GM18861 (cell line): ENCODE data around the gene FSIP1.

Source experiments
- ATAC-seq: cut with Tn5 transposase; IDR thresholded peaks from one replicate; pipeline ENCODE4 v1.9.1; 2021; ENCODE audit not compliant: unreplicated experiment

Gene FSIP1

DNA sequence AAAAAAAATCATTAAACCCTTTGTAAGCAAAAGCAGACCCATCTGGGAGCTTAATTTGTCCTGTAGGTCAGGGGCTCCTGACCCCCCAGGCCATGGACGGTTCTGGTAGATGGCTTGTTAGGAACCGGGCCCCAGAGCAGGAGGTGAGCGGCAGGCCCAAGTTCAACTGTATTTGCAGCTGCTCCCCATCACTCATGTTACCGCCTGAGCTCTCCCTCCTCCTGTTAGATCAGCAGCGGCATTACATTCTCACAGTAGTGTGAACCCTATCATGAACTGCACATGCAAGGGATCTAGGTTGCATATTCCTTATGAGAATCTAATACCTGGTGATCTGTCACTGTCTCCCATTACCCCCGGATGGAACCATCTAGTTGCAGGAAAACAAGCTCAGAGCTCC lies 60.7 kb downstream of the FSIP1 start:
- no peak for ATAC-seq

DNA sequence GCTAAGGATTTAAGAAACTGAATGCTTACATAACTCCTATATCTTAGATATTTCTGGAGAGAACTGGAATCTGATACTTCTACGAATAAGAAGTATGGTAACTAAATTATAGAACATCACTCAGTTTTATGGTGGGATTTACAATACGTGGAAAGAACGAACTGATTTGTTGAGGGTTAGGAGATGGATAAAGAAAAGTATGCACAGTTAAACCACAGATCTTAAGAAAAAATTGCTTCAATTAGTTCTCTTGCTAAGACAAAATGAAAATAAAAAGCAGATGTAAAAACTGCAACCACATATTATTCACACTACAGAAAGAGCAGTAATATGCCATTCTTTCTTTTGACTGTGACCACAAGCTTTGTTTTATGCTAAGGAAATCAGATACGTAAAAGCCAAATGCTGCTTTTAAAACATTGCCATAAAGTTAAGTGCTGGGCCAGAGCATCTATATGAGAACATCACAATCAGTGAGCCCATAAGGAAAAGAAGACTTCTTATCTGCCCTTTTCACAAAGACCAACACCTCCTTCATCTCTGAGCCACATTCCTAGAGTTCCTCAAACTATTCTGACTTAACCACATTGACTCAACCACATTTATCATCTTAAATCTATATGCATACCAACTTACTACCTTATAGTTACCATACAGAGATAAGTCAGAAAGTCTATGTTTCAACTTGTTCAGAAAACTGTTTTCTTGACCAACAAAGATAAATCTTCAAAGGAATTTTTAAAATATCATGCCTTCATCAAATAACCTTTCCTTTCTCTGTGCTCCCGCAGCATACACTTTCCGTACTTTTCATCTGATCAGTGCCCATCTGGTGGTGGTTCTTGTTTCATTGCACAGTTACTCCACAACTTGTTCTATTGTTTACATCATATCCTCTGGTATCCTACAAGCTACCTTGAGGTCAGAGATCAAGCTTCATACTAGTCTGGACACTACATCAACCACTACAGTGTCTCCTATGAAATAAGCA lies 61.7 kb downstream of the FSIP1 start:
- ATAC-seq: no peak

DNA sequence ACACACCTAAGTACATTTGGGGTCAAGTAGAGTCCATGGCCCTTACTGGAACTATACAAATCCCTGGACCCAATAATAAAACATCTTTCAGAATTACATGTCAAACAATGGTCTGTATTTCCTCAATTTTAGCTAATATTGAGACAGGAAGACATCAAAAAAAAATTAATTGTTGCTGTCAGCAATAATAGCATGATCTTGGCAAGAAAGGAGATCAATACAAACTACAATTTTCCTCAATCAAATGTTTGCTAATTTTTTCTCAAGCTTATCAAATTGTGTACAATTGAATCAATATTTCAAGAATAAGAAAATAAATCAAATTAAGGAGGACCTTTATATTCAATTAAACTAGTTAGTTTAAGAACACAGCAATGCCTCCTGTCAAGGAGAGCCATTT lies 62.6 kb downstream of the FSIP1 start:
- no peak for ATAC-seq

DNA sequence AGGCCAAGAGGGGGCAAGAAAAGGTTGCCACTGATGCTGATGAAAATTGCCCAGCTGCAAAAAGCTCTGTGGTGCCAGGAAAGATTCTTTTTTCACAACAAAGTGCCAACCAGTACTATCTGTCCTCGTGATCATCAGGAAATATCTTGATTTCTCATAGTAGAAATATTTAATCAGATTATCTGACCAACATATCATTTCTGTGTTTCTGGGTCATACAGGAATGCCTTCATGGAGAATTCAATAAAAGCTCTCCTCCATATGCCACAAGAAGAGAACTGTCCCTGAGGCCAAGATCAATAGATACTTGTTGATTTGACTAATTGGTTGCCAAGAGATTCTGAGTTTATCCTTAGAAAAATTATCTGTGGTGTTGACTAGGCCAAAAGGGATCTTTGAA lies 63.5 kb downstream of the FSIP1 start:
- ATAC-seq: no peak

DNA sequence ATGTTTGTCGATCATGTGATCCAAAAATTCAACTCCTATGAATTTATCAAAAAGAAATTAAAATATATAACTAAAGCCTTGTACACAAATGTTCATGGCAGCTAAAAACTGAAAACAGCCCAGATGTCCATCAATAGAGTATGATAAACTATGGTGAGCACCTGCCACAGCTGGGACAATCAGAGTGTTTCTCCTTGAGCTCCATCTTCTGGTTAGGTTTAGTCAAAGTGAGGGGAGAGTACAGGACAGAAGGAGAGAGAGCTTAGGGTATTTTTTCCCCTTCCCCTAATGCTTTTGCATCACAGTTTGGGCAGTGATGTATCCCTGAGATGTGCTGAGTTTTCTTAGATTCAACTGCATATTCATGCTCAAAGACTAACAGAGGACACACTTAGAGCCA lies 65.5 kb downstream of the FSIP1 start:
- no peak for ATAC-seq

DNA sequence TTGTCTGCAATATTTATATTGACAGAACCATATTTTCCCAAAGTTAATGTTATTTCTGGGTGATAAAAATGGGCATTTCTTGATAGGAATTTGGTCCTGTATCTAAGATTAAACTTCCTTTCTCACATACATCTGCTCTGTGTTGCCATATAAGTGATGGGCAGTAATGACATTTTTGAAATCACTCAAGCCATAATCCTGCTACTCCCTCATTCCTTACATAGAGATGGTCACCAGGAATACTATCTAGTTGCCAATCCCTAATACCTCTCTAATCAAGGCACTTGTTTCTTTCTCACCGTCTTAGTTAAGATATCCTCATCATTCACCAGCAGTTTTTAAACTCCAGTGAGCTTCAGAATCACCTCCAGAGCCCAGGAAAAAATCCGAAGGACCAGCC lies 68.4 kb downstream of the FSIP1 start:
- ATAC-seq: no peak

DNA sequence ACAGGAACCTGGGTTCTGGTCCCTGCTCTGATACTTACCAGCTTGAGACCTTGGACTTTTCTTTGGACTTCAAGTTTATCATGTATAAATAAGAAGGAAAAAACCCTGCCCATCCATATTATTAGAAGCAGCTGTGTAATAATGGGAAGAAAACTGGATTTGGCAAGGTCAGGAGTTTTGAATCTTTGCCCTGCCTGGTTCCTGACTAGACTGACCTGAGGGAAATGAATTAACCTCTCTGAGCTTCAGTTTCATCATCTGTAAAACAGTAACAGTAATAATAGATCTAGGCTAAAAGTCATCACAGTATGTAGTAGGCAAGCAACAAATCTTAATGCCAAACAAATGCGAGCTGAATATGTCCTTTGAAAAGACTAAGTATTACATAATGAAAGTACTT lies 68.8 kb downstream of the FSIP1 start:
- ATAC-seq: no peak

DNA sequence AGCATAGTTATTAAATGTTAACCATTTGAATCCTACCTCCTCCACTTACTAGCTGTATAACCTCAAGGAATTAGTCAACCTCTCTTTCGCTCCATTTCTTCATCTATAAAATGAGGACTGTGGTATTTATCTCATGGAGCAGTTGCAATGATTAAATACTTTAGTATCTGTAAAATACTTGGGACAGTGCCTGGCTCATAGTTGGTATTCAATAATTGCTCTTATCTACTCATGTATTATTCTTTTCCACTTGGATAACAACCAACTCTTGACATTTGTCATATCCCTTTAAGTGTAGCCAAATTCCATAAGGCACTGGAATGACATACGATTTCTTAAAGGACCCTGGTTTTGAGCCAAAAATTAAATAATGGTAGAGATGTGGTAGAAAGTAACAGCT lies 72.0 kb downstream of the FSIP1 start:
- no peak for ATAC-seq

DNA sequence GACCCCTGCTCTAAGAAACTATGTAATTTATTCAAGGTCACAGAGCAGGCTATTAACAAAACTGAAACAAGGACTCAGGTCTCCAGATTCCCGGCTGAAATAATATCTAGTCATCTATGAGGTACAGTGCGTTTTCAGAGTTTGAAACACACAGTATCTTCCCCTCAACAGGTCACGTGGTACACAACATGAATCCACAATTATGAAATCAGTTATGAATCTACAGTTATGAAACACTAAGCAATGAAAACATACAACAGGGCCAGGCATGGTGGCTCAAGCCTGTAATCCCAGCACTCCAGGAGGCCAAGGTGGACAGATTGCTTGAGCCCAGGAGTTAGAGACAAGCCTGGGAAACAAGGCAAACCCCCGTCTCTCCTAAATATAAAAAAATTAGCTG lies 72.7 kb downstream of the FSIP1 start:
- ATAC-seq: no peak

DNA sequence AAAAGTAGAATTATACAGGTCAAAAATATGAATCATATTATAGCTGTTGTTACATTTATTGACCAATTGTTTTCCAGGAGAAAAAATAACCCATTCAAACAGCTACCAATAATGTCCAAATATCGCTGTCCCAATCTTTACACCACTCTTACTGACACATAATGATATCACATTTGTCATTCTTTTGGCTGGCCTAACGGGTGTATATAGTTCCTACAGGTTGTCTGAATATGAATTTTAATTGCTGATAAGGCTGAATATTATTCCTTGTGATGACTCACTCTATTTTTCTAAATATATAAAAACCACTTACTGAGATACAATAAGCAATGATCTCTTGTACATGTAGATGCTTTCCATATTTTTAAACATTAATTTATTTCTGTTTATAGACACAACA lies 76.4 kb downstream of the FSIP1 start:
- ATAC-seq: no peak

DNA sequence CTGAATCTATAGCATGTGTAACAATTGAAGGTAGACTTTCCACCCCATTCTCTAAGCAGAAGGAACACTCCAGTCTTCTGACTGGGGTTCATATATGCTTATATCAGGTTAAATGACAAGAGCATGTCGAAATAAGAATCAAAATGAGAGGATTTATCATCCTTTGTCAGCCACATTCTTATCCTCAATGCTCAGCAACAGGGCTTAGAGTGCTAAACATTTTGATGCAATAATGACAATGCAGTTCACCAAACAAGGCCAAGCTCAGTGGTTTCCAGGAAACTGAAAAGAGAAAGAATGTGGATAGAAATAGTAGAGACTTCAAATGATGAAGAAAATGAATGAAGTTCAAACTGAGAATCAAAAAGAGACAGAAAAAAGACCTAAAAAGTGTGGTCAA lies 78.0 kb downstream of the FSIP1 start:
- ATAC-seq: no peak

DNA sequence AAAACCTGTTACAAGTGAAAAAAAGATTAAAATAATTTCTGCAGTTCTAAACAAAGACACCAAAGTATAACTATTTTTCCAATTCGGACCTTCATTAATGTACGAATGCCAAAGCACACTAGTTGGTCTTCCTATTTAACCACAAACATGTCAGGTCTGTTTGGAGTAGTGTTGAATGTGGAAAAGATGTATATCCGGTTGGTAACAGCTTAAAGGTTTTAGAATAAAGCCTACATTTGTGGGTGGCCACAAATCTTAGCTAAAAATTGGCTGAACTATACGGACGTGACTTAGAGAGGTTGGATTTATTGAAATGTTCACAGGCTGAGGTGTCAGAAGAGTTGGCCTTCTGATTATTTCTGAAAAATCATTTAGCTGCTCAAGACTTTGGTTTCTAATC lies 78.4 kb downstream of the FSIP1 start:
- no peak for ATAC-seq

DNA sequence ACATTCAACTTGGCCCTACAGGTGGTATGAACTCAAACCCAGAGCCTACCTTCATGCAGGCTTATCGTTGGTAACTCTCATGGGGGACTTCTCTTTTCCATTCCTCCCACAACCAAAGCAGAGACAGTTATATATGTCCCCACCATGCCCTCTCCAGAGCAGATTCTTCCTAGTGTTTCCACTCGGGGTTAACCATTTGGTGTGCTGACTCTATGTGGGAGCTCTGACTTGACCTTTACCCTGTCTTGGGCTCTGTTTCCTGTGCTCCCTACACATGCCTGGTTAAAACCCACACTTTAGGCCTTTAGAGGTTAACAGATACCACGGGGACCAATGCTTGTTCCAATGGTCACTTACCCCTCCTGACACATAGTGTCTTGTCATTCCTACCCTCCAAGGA lies 80.7 kb downstream of the FSIP1 start:
- ATAC-seq: no peak

DNA sequence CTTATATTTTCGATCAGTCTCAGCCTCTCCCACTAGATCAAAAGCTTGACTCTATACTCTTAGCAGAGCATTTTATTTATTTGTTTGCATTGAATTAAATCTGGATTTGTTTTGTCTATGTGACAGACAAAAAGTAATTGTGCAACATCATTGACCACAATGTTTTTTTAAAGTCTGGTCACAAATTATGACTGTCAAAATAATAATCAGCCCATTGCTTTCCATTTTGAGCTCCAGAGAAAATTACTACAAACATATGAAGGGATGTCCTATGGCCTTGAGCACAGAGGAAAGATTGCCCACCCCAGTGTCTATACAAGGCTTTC lies 82.3 kb downstream of the FSIP1 start:
- ATAC-seq: no peak

DNA sequence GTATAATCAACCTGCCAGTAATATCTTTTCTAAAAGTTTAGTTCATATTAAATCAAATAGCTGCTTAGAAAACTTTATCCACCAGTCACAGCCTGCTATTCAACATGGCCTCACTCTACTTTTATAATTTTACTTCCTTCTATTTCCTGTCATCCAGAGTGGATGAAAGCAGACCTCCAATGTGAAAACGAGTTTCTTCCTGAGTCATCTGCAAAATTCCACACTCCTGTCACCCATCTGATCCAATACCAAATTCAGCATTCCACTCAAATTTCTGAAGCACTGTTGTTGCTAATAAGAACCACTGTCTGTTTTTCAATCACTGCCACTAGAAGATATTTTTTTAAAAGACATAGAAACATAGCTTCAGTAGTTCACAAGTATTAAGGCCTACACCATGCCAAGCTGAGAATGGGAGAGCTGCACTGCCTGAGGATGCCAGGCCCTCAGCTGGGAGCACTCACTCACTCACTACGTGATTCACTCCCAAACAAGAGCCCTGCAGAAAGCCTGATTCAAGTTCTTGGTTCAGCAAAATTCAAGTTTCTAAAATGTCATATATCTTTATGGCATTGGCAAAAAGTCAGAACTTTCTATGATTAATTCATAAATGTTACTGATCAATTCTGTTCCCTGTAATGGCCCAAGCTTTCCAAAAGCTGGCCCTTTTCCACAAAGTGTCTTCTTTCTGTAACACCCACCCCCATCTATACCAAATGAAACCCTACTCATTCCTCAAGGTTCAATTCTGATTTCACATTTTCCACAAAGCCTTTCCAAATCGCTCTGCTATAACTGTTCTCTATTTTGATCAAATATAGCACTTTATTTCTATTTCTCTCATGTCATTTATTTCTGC lies 82.9 kb downstream of the FSIP1 start:
- ATAC-seq: no peak

DNA sequence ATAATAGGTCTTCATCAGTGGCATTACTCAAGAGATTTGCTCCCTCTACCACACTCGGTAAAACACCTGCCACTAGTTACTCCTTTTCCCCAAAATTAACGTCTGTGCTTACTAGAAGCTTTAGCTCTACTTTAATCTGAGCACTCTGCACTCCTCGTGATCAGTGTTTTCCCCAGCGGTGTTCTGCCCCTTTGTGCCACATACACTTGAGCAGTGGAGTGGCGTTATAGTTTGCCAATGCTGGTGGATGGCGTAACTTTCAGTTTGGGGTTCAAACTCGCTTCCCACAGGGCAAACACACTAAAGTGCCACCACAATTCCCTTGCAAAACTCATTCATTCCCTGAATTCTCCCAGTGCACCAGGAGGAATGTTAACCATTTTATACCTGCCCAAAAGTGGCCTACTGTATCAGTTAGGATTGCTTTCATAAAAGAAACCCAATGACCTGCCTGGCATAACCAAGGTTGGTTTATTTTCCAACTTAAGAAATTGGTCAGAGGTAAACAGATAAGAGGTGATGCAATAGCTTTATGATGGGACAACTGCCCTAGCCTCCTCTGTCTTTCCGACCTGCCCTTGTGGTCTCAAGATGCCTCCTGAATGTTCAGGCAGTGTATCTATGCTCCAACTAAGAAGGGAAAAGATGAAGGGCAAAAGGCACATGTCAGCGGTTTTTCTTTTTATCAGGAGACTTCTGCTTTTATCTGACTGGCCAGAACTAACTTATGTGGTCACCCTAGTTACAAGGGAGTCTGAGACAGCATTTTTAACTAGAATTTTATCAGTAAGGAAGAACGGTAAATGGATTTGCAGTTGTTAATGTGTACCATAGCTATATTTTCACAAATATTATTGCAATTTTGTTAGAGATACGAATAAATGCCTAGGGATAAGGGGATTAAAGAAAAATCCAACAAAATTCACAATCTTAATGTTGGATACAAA lies 83.9 kb downstream of the FSIP1 start:
- no peak for ATAC-seq

DNA sequence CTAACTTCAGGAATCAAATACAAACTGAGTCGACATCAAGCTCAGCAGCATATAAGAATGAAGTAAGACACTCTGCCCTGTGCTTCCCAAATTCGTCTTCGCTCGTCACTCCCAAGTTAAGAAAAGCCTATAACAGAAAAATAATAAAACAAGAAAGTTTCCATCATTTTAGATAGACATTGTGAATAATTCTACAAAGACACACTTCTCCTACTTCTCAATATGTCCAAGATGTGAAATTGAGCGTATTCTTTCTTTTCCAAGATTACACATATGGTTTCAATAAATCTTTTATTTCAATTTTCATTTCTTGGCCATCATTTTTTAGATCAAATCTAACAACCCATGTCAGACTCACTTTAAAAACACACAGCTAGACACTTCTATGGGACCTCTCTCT lies 85.1 kb downstream of the FSIP1 start:
- ATAC-seq: no peak

DNA sequence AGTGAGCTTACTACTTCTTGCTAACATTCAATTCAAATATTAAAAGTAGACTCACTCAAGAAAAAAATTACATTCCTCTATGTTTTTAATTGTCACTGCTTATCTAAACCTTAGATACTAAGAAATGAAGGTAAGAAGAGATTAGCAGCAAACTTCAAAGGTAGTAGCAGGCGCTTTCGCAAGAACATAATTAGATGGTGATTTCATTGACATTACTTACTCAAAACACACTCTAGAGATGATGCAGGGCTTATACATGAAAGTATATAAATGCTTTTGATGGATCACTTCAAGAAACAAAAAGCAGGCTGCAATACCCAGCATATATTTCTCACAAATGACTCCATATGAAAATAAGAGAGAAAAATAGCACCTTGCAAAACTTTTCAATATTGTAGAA lies 86.8 kb downstream of the FSIP1 start:
- ATAC-seq: no peak

DNA sequence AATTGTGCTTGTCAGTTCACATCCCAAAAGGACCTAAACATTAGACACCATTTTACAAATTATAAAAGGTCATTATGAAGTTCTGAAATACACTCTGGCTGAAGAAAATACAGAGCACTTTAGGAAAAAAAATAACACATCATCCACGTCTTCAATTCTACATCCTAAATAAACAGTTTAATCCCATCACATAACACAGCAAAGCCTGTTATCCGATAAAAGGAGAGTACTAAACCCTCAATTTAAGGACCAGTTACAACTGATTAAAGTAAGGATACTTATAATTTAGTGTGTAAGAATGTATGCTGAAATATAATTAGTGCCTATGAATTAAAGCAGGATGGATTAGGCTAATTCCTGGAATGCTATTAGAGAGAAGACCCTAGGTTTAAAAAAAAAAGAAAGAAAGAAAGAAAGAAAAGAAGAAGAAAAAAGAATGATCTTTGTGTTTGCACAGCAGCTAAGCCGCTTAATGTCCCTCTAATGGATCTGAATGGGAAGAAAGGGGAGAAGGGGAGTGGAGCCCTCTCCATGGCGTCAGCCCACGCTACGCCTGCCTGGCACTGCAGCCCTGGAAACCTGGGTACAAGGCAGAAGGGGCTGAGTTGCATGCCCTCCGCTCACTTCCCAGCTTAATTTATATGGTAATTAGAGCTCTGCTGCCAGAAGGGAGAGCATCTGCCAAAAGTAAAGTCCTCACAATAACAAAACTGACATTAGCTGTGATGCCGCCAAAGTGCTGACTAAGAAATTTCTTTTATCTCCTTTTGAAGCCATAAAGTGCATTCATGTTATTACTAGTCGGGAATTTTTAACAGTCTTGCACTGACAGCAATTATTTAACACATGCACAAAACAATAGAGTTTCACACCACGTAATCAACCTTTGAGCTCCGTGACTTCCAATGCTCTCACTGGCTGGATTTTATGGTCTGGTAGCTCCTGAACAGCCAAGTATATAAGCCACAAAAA lies 90.0 kb downstream of the FSIP1 start:
- no peak for ATAC-seq
